Fibroblast of lung (primary cell): Measurements from ENCODE around the gene SGCG.

Source experiments
- CTCF ChIP-seq, 2 donors: IDR thresholded peaks in 1 of 2; conservative IDR thresholded peaks in 1 of 2; 1 replicate in 1 of 2; 2 replicates in 1 of 2; pipeline ENCODE4 v1.5.1; 2011 to 2012; ENCODE audit warnings: low read length in 2 of 2, control low read depth in 1 of 2, inconsistent platforms in 1 of 2, low read depth in 1 of 2, mild to moderate bottlenecking in 1 of 2
- EZH2 ChIP-seq: IDR thresholded peaks from 2 replicates; pipeline ENCODE4 v1.5.1; 2012; ENCODE audit warnings: low read length, control low read depth, mild to moderate bottlenecking; ENCODE audit errors: missing control alignments

- TF ChIP-seq CTCF (conservative IDR thresholded peaks at IDR 0.05 in 1 of 2, IDR thresholded peaks at IDR 0.05 in 1 of 2; ENCODE audit: low read depth in 1 of 2, low read length in 2 of 2) = no peak
- no peak for TF ChIP-seq EZH2
Measured at GRCh38 chr13:23161481-23161825, 19.3 kb upstream of the SGCG start.
